CD14-positive monocyte (primary cell): ENCODE results near the gene KARS1. TPM values are rescaled to one million over a fixed set of nuclear protein-coding genes. Genes with fewer than 3 reads are reported as not detected.

ENCODE experiments used
- DNase-seq, 3 donors: peaks; one replicate each; pipeline ENCODE4 v3.0.0-alpha.2; 2011 to 2022
- H2AFZ ChIP-seq: 2 replicates; pipeline ENCODE4 v1.6.0; 2012; ENCODE audit warnings: mild to moderate bottlenecking, low read depth, low read length, inconsistent platforms; ENCODE audit not compliant: insufficient read depth, poor library complexity, severe bottlenecking
- H3K27ac ChIP-seq, 2 donors: 1 replicate in 1 of 2; 2 replicates in 1 of 2; pipeline ENCODE4 v1.5.1; 2012 to 2013; ENCODE audit warnings: low read length in 2 of 2, control low read depth in 1 of 2, inconsistent platforms in 1 of 2, low read depth in 1 of 2, mild to moderate bottlenecking in 1 of 2
- H3K27me3 ChIP-seq, 2 donors: one replicate each; pipeline versions ENCODE4 v1.6.0 to v1.6.1; 2011 to 2013; ENCODE audit warnings: low read length in 2 of 2; ENCODE audit not compliant: control insufficient read depth in 2 of 2, insufficient read depth in 2 of 2
- H3K36me3 ChIP-seq, 2 donors: replicated peaks in 1 of 2; 1 replicate in 1 of 2; 2 replicates in 1 of 2; pipeline versions ENCODE4 v1.5.1 to v1.6.1; 2012 to 2013; ENCODE audit warnings: low read length in 2 of 2, control low read depth in 1 of 2, inconsistent platforms in 1 of 2, mild to moderate bottlenecking in 1 of 2; ENCODE audit not compliant: insufficient read depth in 2 of 2, control insufficient read depth in 1 of 2
- H3K4me1 ChIP-seq, 2 donors: 1 replicate in 1 of 2; 2 replicates in 1 of 2; pipeline versions ENCODE4 v1.5.1 to v1.6.1; 2012 to 2013; ENCODE audit warnings: low read length in 2 of 2, control low read depth in 1 of 2, inconsistent platforms in 1 of 2, mild to moderate bottlenecking in 1 of 2, moderate library complexity in 1 of 2; ENCODE audit not compliant: insufficient read depth in 2 of 2, control insufficient read depth in 1 of 2
- H3K4me2 ChIP-seq: replicated peaks from 2 replicates; pipeline ENCODE3; 2012; ENCODE audit warnings: low read length, moderate library complexity, mild to moderate bottlenecking; ENCODE audit not compliant: poor library complexity, severe bottlenecking; ENCODE audit errors: extremely low read depth
- H3K4me3 ChIP-seq, 3 experiments: fragments of 200-600 bp in 1 of 3; sonication (generic) in 1 of 3; replicated peaks in 1 of 3; 1 replicate in 2 of 3; 2 replicates in 1 of 3; pipeline ENCODE4 v1.5.1; 2011 to 2013; ENCODE audit warnings: low read length in 3 of 3, mild to moderate bottlenecking in 3 of 3, control low read depth in 2 of 3, low read depth in 2 of 3, inconsistent platforms in 1 of 3, moderate library complexity in 1 of 3
- H3K79me2 ChIP-seq: 2 replicates; pipeline ENCODE4 v1.6.0; 2012; ENCODE audit warnings: mild to moderate bottlenecking, control low read depth, inconsistent platforms, low read length, moderate library complexity; ENCODE audit not compliant: insufficient read depth
- H3K9ac ChIP-seq: 2 replicates; pipeline ENCODE4 v1.6.0; 2017; ENCODE audit warnings: low read length, mild to moderate bottlenecking; ENCODE audit not compliant: insufficient read depth, poor library complexity, severe bottlenecking
- H3K9me3 ChIP-seq, 2 donors: replicated peaks in 1 of 2; 1 replicate in 1 of 2; 2 replicates in 1 of 2; pipeline versions ENCODE4 v1.5.1 to v1.6.1; 2012 to 2013; ENCODE audit warnings: low read length in 2 of 2, control low read depth in 1 of 2; ENCODE audit not compliant: control insufficient read depth in 1 of 2, insufficient read depth in 1 of 2
- H4K20me1 ChIP-seq: 2 replicates; pipeline ENCODE4 v1.6.0; 2012; ENCODE audit warnings: mild to moderate bottlenecking, low read length, control low read depth, moderate library complexity; ENCODE audit not compliant: insufficient read depth
- H3K27ac Mint-ChIP-seq, 7 donors: one replicate each; pipeline ENCODE4 v1.8.0; 2020; ENCODE audit warnings: mild to moderate bottlenecking in 7 of 7, mixed read lengths in 7 of 7, moderate library complexity in 6 of 7, inconsistent platforms in 2 of 7
- H3K27me3 Mint-ChIP-seq, 3 donors: one replicate each; pipeline ENCODE4 v1.8.0; 2021 to 2022; ENCODE audit warnings: low read depth in 3 of 3, mild to moderate bottlenecking in 3 of 3, mixed read lengths in 3 of 3, moderate library complexity in 3 of 3, inconsistent platforms in 1 of 3
- H3K36me3 Mint-ChIP-seq, 2 donors: one replicate each; pipeline ENCODE4 v1.8.0; 2020; ENCODE audit warnings: mixed read lengths in 2 of 2, inconsistent platforms in 1 of 2, mild to moderate bottlenecking in 1 of 2
- H3K4me1 Mint-ChIP-seq: one replicate; pipeline ENCODE4 v1.8.0; 2020; ENCODE audit warnings: mild to moderate bottlenecking, mixed read lengths
- H3K4me3 Mint-ChIP-seq, 2 donors: one replicate each; pipeline ENCODE4 v1.8.0; 2020; ENCODE audit warnings: mild to moderate bottlenecking in 2 of 2, mixed read lengths in 2 of 2, moderate library complexity in 1 of 2
- H3K9me3 Mint-ChIP-seq, 7 donors: one replicate each; pipeline ENCODE4 v1.8.0; 2020 to 2022; ENCODE audit warnings: mixed read lengths in 7 of 7, mild to moderate bottlenecking in 6 of 7, moderate library complexity in 6 of 7, inconsistent platforms in 2 of 7
- CTCF ChIP-seq: fragments of 200-600 bp; IDR thresholded peaks from one replicate; pipeline ENCODE4 v1.8.0; 2022; ENCODE audit warnings: antibody characterized with exemption, mild to moderate bottlenecking
- WGBS: methylation state at CpG from one replicate; pipeline ENCODE4 v1.1.5; 2013; ENCODE audit warnings: missing lambda C conversion rate; ENCODE audit not compliant: insufficient coverage; 5-methylcytosine and 5-hydroxymethylcytosine counted together
- intact Hi-C, 2 donors: fragments of 100-400 bp; cut with micrococcal nuclease; formaldehyde crosslinking; loops; one replicate each; pipeline versions ENCODE4 v1.15.0 to v1.15.1; 2023
- polyA plus RNA-seq, 3 donors: library from polyadenylated mRNA; depleted of rRNA in 1 of 3; unstranded in 2 of 3; stranded (reverse) in 1 of 3; fragments of 300-500 nt in 2 of 3; fragments of >200 nt in 1 of 3; fragmentation: Illumina TruSeq in 2 of 3; gene quantifications; 1 replicate in 2 of 3; 2 replicates in 1 of 3; pipeline ENCODE4 v1.2.3, GENCODE V29; 2012 to 2021

KARS1 gene
- polyA plus RNA-seq, 3 donors, result 66.1 to 150 (median 116) TPM

GRCh38 chr16:75614066-75614897, 33.2 kb downstream of the KARS1 start:
- Mint-ChIP-seq H3K4me3 (no peak overlapping the region), H3K4me1 (no peaks in the 10 kb centered on the region), H3K36me3 (peaks cover 65 to 95% of the 10 kb centered on the region in 2 donors), H3K9me3 (no peaks in the 10 kb centered on the region), H3K27ac (no peak overlapping the region), H3K27me3 (peaks cover 0 to 1% (median 0%) of the 10 kb centered on the region in 3 donors)
- Histone ChIP-seq H3K9ac (no peak overlapping the region), H3K79me2 (no peaks in the 10 kb centered on the region), H3K36me3 (peaks cover 59 to 98% of the 10 kb centered on the region in 2 donors), H3K4me2 (no peak overlapping the region), H4K20me1 (no peaks in the 10 kb centered on the region), H3K27me3 (no peaks in the 10 kb centered on the region), H3K27ac (no peak overlapping the region), H3K9me3 (no peaks in the 10 kb centered on the region), H2AFZ (no peak overlapping the region), H3K4me3 (no peak overlapping the region), H3K4me1 (no peaks in the 10 kb centered on the region)
- no peak for DNase-seq
- TF ChIP-seq CTCF, result no peak
- WGBS, result no CpG with 5 or more reads among the region's 4 CpGs
- intact Hi-C loops, result no loop called here

GRCh38 chr16:75606507-75606906, 41.0 kb downstream of the KARS1 start:
- peaks cover 0 to 8% of the 10 kb centered on the region in 2 donors for H3K9me3 ChIP-seq
- H3K4me1 ChIP-seq, result no peaks in the 10 kb centered on the region
- no peak overlapping the region for H3K27ac ChIP-seq
- TF ChIP-seq CTCF, result no peak
- no peaks in the 10 kb centered on the region for H3K27me3 ChIP-seq
- no peaks in the 10 kb centered on the region for H4K20me1 ChIP-seq
- Mint-ChIP-seq H3K4me1 (no peaks in the 10 kb centered on the region), H3K27me3 (no peaks in the 10 kb centered on the region), H3K27ac (no peak overlapping the region), H3K36me3 (peaks cover 64 to 88% of the 10 kb centered on the region in 2 donors), H3K9me3 (peaks cover 5 to 14% (median 10%) of the 10 kb centered on the region in 7 donors), H3K4me3 (no peak overlapping the region)
- peaks cover 54 to 93% of the 10 kb centered on the region in 2 donors for H3K36me3 ChIP-seq
- no peaks in the 10 kb centered on the region for H3K79me2 ChIP-seq
- H3K4me2 ChIP-seq, result no peak overlapping the region
- no peak overlapping the region for H3K9ac ChIP-seq
- no CpG with 5 or more reads among the region's 1 CpG for WGBS
- no peak overlapping the region for H2AFZ ChIP-seq
- H3K4me3 ChIP-seq, result no peak overlapping the region
- intact Hi-C loops, result no loop called here
- no peak for DNase-seq
